ENCODE measurements around the gene TMEM86B. TPM values are rescaled to one million over a fixed set of nuclear protein-coding genes. Genes with fewer than 3 reads are reported as not detected.

Gene TMEM86B
- polyA plus RNA-seq, 1 of the 3 experiments (the other 2 are of a cell fraction) = 3.0 TPM

DNA sequence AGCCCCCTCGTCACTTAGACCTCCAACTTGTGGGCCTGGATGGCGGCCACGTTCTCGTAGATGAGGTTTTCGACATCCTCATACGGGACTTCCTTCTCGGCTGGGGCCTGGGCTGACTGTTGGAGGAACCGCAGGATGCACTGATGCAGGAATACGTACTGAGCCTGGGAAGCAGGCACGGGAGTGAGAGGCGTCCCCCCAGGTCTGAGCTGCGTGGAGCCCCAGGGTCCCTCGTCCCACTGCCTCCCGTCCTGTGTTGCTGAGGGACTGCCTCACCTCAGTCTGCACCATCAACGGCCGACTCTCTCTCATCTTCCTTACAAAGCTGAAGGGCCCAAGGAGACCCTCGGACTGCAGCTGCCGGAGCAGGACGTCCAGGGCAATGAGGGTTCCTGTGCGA is 46.8 kb downstream of the TMEM86B start:
- POLR2A ChIA-PET = no interaction called here
- TF ChIP-seq RAD21 (IDR thresholded peaks at IDR 0.05; ENCODE audit: low read length) (no peak), RCOR1 (IDR thresholded peaks at IDR 0.05; ENCODE audit: low read length) (no peak), FOSL2 (IDR thresholded peaks at IDR 0.05; ENCODE audit: borderline replicate concordance, low read depth) (no peak), SIN3A (IDR thresholded peaks at IDR 0.05; ENCODE audit: borderline replicate concordance, low read depth, low read length) (no peak), FOXJ3 (CRISPR knock-in tag; IDR thresholded peaks at IDR 0.05) (no peak), MEF2A (IDR thresholded peaks at IDR 0.05; ENCODE audit: borderline replicate concordance, low read depth) (no peak)
- TF ChIP-seq, protein P1, sequence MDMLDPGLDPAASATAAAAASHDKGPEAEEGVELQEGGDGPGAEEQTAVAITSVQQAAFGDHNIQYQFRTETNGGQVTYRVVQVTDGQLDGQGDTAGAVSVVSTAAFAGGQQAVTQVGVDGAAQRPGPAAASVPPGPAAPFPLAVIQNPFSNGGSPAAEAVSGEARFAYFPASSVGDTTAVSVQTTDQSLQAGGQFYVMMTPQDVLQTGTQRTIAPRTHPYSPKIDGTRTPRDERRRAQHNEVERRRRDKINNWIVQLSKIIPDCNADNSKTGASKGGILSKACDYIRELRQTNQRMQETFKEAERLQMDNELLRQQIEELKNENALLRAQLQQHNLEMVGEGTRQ (IDR thresholded peaks at IDR 0.05; ENCODE audit: borderline replicate concordance, low read depth, low read length) = no peak
- Histone ChIP-seq H3K4me3 (ENCODE audit: low read depth in 2 of 2, low read length in 1 of 2) (no peak overlapping the region), H4K20me1 (ENCODE audit: insufficient read depth) (no peaks in the 10 kb centered on the region), H2AFZ (ENCODE audit: low read depth) (no peak overlapping the region), H3F3A (replicated peaks; ENCODE audit: insufficient read depth) (no peaks in the 10 kb centered on the region), H3K27ac (ENCODE audit: low read depth in 2 of 2, low read length in 1 of 2) (no peak overlapping the region), H3K27me3 (ENCODE audit: insufficient read depth) (peaks cover 28% of the 10 kb centered on the region), H3K79me2 (ENCODE audit: insufficient read depth) (no peaks in the 10 kb centered on the region), H3K36me3 (replicated peaks in 1 of 2; ENCODE audit: control insufficient read depth in 1 of 2, insufficient read depth in 2 of 2, low read length in 1 of 2) (no peaks in the 10 kb centered on the region), H3K9me2 (no peaks in the 10 kb centered on the region), H3K9ac (no peak overlapping the region), H3K4me1 (ENCODE audit: control insufficient read depth in 1 of 2, insufficient read depth in 2 of 2, low read depth in 1 of 2, low read length in 1 of 2) (peaks cover 0 to 6% of the 10 kb centered on the region in 2 experiments; a peak in 1 of 4 replicates), H3K9me3 (no peaks in the 10 kb centered on the region), H3K4me2 (no peak overlapping the region)
- CTCF ChIA-PET = interaction anchor here (2.4 kb wide), 1 partner anchor 7 kb away, joined by 5 read pairs; no protein-coding TSS in a partner anchor
- WGBS (ENCODE audit: low lambda C conversion rate) = 75% methylated on average over 15 of the region's 20 CpGs
- no peak for DNase-seq

DNA sequence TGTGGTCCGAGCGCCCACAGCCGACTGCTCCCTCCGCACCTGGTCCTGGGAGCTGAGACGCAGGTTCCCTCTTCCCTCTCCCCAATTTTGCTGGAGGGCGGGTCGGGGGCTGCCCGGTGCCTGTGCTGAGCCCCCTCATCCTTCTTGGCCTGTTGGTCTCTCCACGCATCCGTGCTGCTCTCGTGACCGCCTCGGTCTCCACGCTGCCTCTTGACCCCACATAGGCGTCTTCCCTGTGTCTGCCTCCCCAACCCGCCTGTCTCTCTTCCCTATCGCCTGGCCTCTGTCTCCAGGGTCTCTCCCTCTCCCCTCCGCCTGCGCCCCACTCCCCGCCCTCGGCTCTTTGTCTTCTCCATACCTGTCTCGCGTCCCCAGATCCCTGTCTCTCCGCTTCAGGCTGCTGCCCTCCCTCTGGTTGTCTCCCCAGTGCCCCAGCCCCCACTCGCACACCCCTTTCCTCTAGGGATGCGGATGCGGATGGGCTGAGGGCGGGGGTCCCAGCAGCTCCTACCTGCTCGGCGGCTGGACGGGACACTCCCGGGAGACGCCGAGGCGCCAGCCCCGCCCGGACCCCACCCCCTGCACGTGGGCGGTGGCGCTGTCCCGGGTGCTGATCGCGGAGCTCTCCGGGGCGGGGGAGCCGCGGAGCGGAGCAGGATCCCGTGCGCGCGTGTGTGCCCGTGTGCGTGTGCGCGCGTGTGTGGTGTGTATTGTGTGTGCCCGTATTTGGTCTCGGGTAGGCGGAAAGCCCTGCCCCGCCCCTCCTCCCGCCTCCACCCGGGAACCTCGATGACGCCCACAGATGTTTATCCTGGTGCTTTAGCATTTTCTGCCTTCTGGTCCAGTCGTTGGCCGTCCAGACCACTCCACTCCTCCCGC is 48.7 kb downstream of the TMEM86B start, which contains the start of gene SYT5:
Gene SYT5 (minus strand): TSS at position 684 of the 879 bp plus-strand sequence. CDS start 1,248 bp downstream, outside the sequence.
- H3K79me2 ChIP-seq (ENCODE audit: insufficient read depth) = no peaks in the 10 kb centered on the region
- no peaks in the 10 kb centered on the region for H3K9me2 ChIP-seq
- H3K4me1 ChIP-seq (ENCODE audit: control insufficient read depth in 1 of 2, insufficient read depth in 2 of 2, low read depth in 1 of 2, low read length in 1 of 2) = peaks cover 0 to 6% of the 10 kb centered on the region in 2 experiments; a peak in 1 of 4 replicates
- peak within 1 kb of the TSS; percentile 54 to 56 for H3K4me3 ChIP-seq (ENCODE audit: low read depth in 2 of 2, low read length in 1 of 2)
- peak within 1 kb of the TSS in 1 of 2 experiments; percentile 77; a peak in 1 of 4 replicates for H3K27ac ChIP-seq (ENCODE audit: low read depth in 2 of 2, low read length in 1 of 2)
- H3K27me3 ChIP-seq (ENCODE audit: insufficient read depth) = peaks cover 29% of the 10 kb centered on the region
- H3F3A ChIP-seq (replicated peaks; ENCODE audit: insufficient read depth) = no peaks in the 10 kb centered on the region
- no peaks in the 10 kb centered on the region for H3K9me3 ChIP-seq
- CTCF ChIA-PET = interaction anchor here (0.6 to 2.4 kb wide), 8 partner anchors 8 to 43 kb away, joined by 3 to 6 read pairs (median 4); partner anchors contain the start of gene DNAAF3
- H3K9ac ChIP-seq = peak within 1 kb of the TSS; percentile 53; the same call in 1 of the 2 replicates
- H4K20me1 ChIP-seq (ENCODE audit: insufficient read depth) = no peaks in the 10 kb centered on the region
- H3K36me3 ChIP-seq (replicated peaks in 1 of 2; ENCODE audit: control insufficient read depth in 1 of 2, insufficient read depth in 2 of 2, low read length in 1 of 2) = no peaks in the 10 kb centered on the region
- under 1% methylated on average over 28 of the region's 68 CpGs for WGBS (ENCODE audit: low lambda C conversion rate)
- peak within 1 kb of the TSS; percentile 83 for H3K4me2 ChIP-seq
- 0 out of 2 replicates have a peak within 1 kb of the TSS, but pooled peaks have one; percentile 57 for H2AFZ ChIP-seq (ENCODE audit: low read depth)
- POLR2A ChIA-PET = interaction anchor here (0.6 to 3.5 kb wide), 8 partner anchors 27 to 228 kb away, joined by 3 to 14 read pairs (median 4); partner anchors contain the start of genes BRSK1, PPP6R1, TMEM86B and UBE2S
- peak; percentile 86 for DNase-seq
- TF ChIP-seq ZBTB33 (IDR thresholded peaks at IDR 0.05; ENCODE audit: borderline replicate concordance, low read depth) = no peak
- no peak for TF ChIP-seq FOXM1 (IDR thresholded peaks at IDR 0.05; ENCODE audit: low read depth)
- no peak for TF ChIP-seq EZH2phosphoT487 (IDR thresholded peaks at IDR 0.05; ENCODE audit: borderline replicate concordance, low read depth)
- TF ChIP-seq GATA2 (CRISPR knock-in tag; IDR thresholded peaks at IDR 0.05) = peak; percentile 58
- TF ChIP-seq, protein P2, sequence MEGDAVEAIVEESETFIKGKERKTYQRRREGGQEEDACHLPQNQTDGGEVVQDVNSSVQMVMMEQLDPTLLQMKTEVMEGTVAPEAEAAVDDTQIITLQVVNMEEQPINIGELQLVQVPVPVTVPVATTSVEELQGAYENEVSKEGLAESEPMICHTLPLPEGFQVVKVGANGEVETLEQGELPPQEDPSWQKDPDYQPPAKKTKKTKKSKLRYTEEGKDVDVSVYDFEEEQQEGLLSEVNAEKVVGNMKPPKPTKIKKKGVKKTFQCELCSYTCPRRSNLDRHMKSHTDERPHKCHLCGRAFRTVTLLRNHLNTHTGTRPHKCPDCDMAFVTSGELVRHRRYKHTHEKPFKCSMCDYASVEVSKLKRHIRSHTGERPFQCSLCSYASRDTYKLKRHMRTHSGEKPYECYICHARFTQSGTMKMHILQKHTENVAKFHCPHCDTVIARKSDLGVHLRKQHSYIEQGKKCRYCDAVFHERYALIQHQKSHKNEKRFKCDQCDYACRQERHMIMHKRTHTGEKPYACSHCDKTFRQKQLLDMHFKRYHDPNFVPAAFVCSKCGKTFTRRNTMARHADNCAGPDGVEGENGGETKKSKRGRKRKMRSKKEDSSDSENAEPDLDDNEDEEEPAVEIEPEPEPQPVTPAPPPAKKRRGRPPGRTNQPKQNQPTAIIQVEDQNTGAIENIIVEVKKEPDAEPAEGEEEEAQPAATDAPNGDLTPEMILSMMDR (IDR thresholded peaks at IDR 0.05) = no peak
- TF ChIP-seq, protein P3, sequence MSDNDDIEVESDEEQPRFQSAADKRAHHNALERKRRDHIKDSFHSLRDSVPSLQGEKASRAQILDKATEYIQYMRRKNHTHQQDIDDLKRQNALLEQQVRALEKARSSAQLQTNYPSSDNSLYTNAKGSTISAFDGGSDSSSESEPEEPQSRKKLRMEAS (IDR thresholded peaks at IDR 0.05; ENCODE audit: low read depth) = peak; percentile 95
- peak; percentile 88 for TF ChIP-seq SIN3A (IDR thresholded peaks at IDR 0.05; ENCODE audit: borderline replicate concordance, low read depth, low read length)
- TF ChIP-seq, protein P4, sequence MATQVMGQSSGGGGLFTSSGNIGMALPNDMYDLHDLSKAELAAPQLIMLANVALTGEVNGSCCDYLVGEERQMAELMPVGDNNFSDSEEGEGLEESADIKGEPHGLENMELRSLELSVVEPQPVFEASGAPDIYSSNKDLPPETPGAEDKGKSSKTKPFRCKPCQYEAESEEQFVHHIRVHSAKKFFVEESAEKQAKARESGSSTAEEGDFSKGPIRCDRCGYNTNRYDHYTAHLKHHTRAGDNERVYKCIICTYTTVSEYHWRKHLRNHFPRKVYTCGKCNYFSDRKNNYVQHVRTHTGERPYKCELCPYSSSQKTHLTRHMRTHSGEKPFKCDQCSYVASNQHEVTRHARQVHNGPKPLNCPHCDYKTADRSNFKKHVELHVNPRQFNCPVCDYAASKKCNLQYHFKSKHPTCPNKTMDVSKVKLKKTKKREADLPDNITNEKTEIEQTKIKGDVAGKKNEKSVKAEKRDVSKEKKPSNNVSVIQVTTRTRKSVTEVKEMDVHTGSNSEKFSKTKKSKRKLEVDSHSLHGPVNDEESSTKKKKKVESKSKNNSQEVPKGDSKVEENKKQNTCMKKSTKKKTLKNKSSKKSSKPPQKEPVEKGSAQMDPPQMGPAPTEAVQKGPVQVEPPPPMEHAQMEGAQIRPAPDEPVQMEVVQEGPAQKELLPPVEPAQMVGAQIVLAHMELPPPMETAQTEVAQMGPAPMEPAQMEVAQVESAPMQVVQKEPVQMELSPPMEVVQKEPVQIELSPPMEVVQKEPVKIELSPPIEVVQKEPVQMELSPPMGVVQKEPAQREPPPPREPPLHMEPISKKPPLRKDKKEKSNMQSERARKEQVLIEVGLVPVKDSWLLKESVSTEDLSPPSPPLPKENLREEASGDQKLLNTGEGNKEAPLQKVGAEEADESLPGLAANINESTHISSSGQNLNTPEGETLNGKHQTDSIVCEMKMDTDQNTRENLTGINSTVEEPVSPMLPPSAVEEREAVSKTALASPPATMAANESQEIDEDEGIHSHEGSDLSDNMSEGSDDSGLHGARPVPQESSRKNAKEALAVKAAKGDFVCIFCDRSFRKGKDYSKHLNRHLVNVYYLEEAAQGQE (IDR thresholded peaks at IDR 0.05; ENCODE audit: low read depth, low read length) = peak; percentile 99
